Upper lobe of left lung (tissue), 6 donors: ENCODE data around the gene UNC13C. TPM values are rescaled to one million over a fixed set of nuclear protein-coding genes. Genes with fewer than 3 reads are reported as not detected.

Source experiments
- ATAC-seq, 2 donors: fragments of 200-7000 bp; cut with Tn5 transposase; one replicate each; pipeline ENCODE4 v1.9.1; 2022; ENCODE audit warnings: mild to moderate bottlenecking in 2 of 2, moderate library complexity in 2 of 2; ENCODE audit not compliant: low FRiP score in 2 of 2
- DNase-seq, 2 donors: peaks; one replicate each; pipeline ENCODE4 v3.0.0-alpha.2; 2019 to 2020
- H3K27ac ChIP-seq, 4 donors: fragments of 200-600 bp; sonication (generic); one replicate each; pipeline ENCODE4 v1.5.1; 2016 to 2019
- H3K27me3 ChIP-seq, 4 donors: fragments of 200-600 bp; sonication (generic); one replicate each; pipeline ENCODE4 v1.5.1; 2017 to 2019
- H3K36me3 ChIP-seq, 4 donors: fragments of 200-600 bp; sonication (generic); one replicate each; pipeline ENCODE4 v1.5.1; 2016 to 2019
- H3K4me1 ChIP-seq, 4 donors: fragments of 200-600 bp; sonication (generic); one replicate each; pipeline ENCODE4 v1.5.1; 2018 to 2019
- H3K4me3 ChIP-seq, 4 donors: fragments of 200-600 bp; sonication (generic); one replicate each; pipeline ENCODE4 v1.5.1; 2017 to 2019; ENCODE audit warnings: mild to moderate bottlenecking in 2 of 4, moderate library complexity in 1 of 4
- H3K9me3 ChIP-seq, 4 donors: fragments of 200-600 bp; sonication (generic); one replicate each; pipeline ENCODE4 v1.5.1; 2018 to 2019
- CTCF ChIP-seq, 6 experiments: fragments of 450-650 bp in 4 of 6; fragments of 200-600 bp in 2 of 6; sonication (generic) in 2 of 6; IDR thresholded peaks; one replicate each; pipeline ENCODE4 v1.5.1; 2016 to 2019; ENCODE audit warnings: antibody characterized with exemption in 6 of 6
- EP300 ChIP-seq, 4 donors: sonication (generic); formaldehyde crosslinking; IDR thresholded peaks; one replicate each; pipeline ENCODE4 v1.5.1; 2017; ENCODE audit warnings: antibody characterized with exemption in 4 of 4, control low read depth in 2 of 4
- POLR2A ChIP-seq, 4 donors: fragments of 450-650 bp; IDR thresholded peaks; one replicate each; pipeline ENCODE4 v1.5.1; 2016 to 2017; ENCODE audit warnings: antibody characterized with exemption in 4 of 4, mild to moderate bottlenecking in 2 of 4
- POLR2AphosphoS5 ChIP-seq, 2 donors: sonication (generic); formaldehyde crosslinking; IDR thresholded peaks; one replicate each; pipeline ENCODE4 v1.5.1; 2017; ENCODE audit warnings: antibody characterized with exemption in 2 of 2
- WGBS, 2 donors: methylation state at CpG; one replicate each; pipeline ENCODE4 v1.1.5; 2017 to 2018; 5-methylcytosine and 5-hydroxymethylcytosine counted together
- total RNA-seq, 6 donors: library from RNA; depleted of rRNA in 4 of 6; stranded (reverse); fragments of >200 nt in 4 of 6; gene quantifications; one replicate each; pipeline versions ENCODE4 v1.1.0 to v1.2.1, GENCODE V29; 2016 to 2021
- donor health status: DM: no; HTN: no; CAD: no; lungs with moderate emphysema.
- donor health status: DM: no; HTN: yes; CAD: no; lungs with severe emphysema.

The UNC13C gene
- total RNA-seq, 6 donors from 2014 or later: 0.07 to 1.0 (median 0.34) TPM

- ATAC-seq (no peak), DNase-seq (no peak)
- Histone ChIP-seq H3K4me3 (no peak overlapping the region), H3K27me3 (no peaks in the 10 kb centered on the region), H3K36me3 (no peaks in the 10 kb centered on the region), H3K9me3 (no peaks in the 10 kb centered on the region), H3K27ac (no peak overlapping the region), H3K4me1 (peaks cover 0 to 2% (median 0%) of the 10 kb centered on the region in 4 donors)
- WGBS, 2 donors: 57 to 72% methylated on average over 3 of the region's 3 CpGs
- TF ChIP-seq CTCF (IDR thresholded peaks at IDR 0.05): no peak
- TF ChIP-seq POLR2AphosphoS5 (IDR thresholded peaks at IDR 0.05): no peak
- TF ChIP-seq POLR2A (IDR thresholded peaks at IDR 0.05): no peak
- TF ChIP-seq EP300 (IDR thresholded peaks at IDR 0.05): no peak
Measured at GRCh38 chr15:54029081-54029480, 50.8 kb downstream of the UNC13C start.

- Histone ChIP-seq H3K27ac (no peak overlapping the region), H3K9me3 (no peaks in the 10 kb centered on the region), H3K36me3 (no peaks in the 10 kb centered on the region), H3K27me3 (no peaks in the 10 kb centered on the region), H3K4me3 (no peak overlapping the region), H3K4me1 (peaks cover 0 to 2% (median 0%) of the 10 kb centered on the region in 4 donors)
- WGBS, 2 donors: 87 to 93% methylated on average over 4 of the region's 4 CpGs
- DNase-seq: no peak
- no peak for ATAC-seq
- no peak for TF ChIP-seq POLR2AphosphoS5 (IDR thresholded peaks at IDR 0.05)
- no peak for TF ChIP-seq EP300 (IDR thresholded peaks at IDR 0.05)
- TF ChIP-seq CTCF (IDR thresholded peaks at IDR 0.05): no peak
- no peak for TF ChIP-seq POLR2A (IDR thresholded peaks at IDR 0.05)
Measured at GRCh38 chr15:54032066-54032465, 53.8 kb downstream of the UNC13C start.

- no peak overlapping the region for H3K27ac ChIP-seq
- TF ChIP-seq POLR2A (IDR thresholded peaks at IDR 0.05): no peak
- TF ChIP-seq CTCF (IDR thresholded peaks at IDR 0.05): no peak
- TF ChIP-seq POLR2AphosphoS5 (IDR thresholded peaks at IDR 0.05): no peak
- no peak for TF ChIP-seq EP300 (IDR thresholded peaks at IDR 0.05)
- H3K9me3 ChIP-seq: no peaks in the 10 kb centered on the region
- no peaks in the 10 kb centered on the region for H3K27me3 ChIP-seq
- ATAC-seq: no peak
- no peak for DNase-seq
- H3K36me3 ChIP-seq: no peaks in the 10 kb centered on the region
- no peak overlapping the region for H3K4me3 ChIP-seq
- H3K4me1 ChIP-seq: peaks cover 0 to 2% (median 0%) of the 10 kb centered on the region in 4 donors
- 46 to 60% methylated on average over 3 of the region's 3 CpGs for WGBS, 2 donors
Measured at GRCh38 chr15:54033356-54033860, 55.2 kb downstream of the UNC13C start.

- Histone ChIP-seq H3K4me1 (peaks cover 0 to 2% (median 0%) of the 10 kb centered on the region in 4 donors), H3K4me3 (no peak overlapping the region), H3K9me3 (no peaks in the 10 kb centered on the region), H3K36me3 (no peaks in the 10 kb centered on the region), H3K27me3 (no peaks in the 10 kb centered on the region), H3K27ac (no peak overlapping the region)
- TF ChIP-seq POLR2AphosphoS5 (IDR thresholded peaks at IDR 0.05): no peak
- no peak for TF ChIP-seq EP300 (IDR thresholded peaks at IDR 0.05)
- no peak for TF ChIP-seq POLR2A (IDR thresholded peaks at IDR 0.05)
- no peak for TF ChIP-seq CTCF (IDR thresholded peaks at IDR 0.05)
- 42 to 43% methylated on average over 3 of the region's 3 CpGs for WGBS, 2 donors
- ATAC-seq (no peak), DNase-seq (no peak)
Measured at GRCh38 chr15:54033869-54034458, 55.7 kb downstream of the UNC13C start.

GRCh38 chr15:54035616-54036015, 57.4 kb downstream of the UNC13C start:
- Histone ChIP-seq H3K4me3 (no peak overlapping the region), H3K36me3 (no peaks in the 10 kb centered on the region), H3K27ac (no peak overlapping the region), H3K9me3 (no peaks in the 10 kb centered on the region), H3K27me3 (no peaks in the 10 kb centered on the region), H3K4me1 (peaks cover 0 to 2% (median 0%) of the 10 kb centered on the region in 4 donors)
- ATAC-seq: no peak
- no peak for TF ChIP-seq POLR2A (IDR thresholded peaks at IDR 0.05)
- TF ChIP-seq POLR2AphosphoS5 (IDR thresholded peaks at IDR 0.05): no peak
- no peak for DNase-seq
- 81 to 85% methylated on average over 7 of the region's 7 CpGs for WGBS, 2 donors
